Inflammatory macrophage (primary cell): Measurements from ENCODE around the gene ZNF280C.
"Not testable (repeated sequence)": the region's sequence is repeated elsewhere in the genome, so short reads cannot be mapped to it uniquely, and the experiment has no call there.

Experiments used
- DNase-seq, 2 donors: peaks; one replicate each; pipeline ENCODE4 v3.0.0-alpha.2; 2020 to 2022

The ZNF280C gene

DNA sequence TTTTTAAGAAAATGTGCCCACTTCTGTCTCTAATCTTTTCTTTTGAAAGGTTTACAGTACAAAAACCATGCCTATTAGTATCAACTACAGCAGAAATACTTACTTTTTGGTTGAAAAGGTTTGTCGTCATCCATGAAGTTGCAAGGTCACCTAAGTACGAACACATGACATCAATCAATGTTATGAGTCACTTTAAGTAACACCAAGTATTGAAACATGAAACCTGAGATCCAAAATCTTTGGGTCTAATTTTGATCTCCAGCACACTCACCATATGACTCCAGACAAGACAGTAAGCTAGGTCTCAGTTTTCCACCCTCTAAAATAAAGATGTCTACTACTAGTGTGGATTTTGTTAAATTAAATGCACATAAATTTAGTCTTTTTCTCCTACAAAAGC is 8.4 kb downstream of the ZNF280C start:
- DNase-seq, result no peak

GRCh38 chrX:130253916-130254315 is 14.8 kb downstream of the ZNF280C start:
- no peak for DNase-seq

- DNase-seq, result no peak
These were observed 17.0 kb downstream of the ZNF280C start for GRCh38 chrX:130251671-130252070.

DNA sequence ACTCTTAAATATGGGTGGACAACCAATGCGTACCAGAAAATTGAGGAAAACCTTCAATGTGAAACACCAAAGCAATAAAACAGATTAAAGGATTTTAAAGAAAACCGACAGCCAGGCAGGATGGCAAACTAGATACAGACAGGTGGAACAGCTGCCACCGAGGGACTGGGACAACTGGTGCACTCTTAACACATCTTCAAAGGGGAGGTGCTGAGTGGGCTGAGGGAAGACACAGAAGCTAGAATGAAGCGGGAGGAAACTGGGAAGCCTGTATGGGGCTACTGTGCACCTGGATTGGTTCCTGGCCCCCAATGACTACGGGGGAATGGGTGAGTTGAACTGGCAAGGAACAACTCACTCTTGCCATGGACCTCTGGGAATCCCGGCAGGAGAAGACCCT is 20.7 kb downstream of the ZNF280C start:
- no peak for DNase-seq

GRCh38 chrX:130246084-130246483 is 22.6 kb downstream of the ZNF280C start:
- DNase-seq, result no peak

DNA sequence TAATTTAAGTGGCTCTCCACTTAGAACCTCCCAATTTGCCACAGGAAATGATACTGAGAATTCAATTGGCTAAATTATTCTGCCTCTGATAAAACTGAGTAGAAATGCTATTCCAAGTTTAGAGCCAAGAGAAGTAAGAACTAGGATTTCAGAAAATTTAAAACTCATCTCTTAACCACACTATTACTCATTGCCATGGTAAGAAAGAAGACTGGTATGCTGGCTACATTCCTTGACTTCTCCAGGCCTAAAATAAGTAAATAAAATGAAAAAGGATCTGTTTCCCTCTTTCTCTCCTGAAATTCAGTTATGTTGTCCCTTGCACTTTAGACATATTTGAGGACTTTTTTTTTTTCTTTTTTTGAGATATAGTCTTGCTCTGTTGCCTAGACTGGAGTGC is 23.3 kb downstream of the ZNF280C start:
- no peak for DNase-seq

- DNase-seq, result not testable (repeated sequence)
These were observed 37.5 kb downstream of the ZNF280C start for GRCh38 chrX:130231184-130231583.

DNA sequence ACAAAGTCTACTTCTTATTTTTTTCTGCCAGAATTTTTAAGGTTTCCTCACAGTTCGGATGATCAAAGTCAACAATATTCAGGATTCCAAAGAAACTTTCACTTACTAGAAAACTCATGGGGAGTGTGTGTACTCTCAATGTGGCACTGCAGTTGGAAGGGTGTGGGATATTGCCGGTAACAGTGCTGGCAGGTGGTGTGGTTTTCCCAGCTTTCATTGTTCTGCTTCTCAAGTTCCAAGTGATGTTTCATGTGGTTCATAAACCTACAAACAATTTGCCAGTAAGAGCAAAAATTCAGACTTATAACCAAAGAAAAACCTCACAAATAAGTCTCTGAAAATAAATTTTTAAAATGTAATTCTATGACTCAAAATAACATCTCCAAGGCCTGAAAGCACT is 39.8 kb downstream of the ZNF280C start:
- no peak for DNase-seq

DNA sequence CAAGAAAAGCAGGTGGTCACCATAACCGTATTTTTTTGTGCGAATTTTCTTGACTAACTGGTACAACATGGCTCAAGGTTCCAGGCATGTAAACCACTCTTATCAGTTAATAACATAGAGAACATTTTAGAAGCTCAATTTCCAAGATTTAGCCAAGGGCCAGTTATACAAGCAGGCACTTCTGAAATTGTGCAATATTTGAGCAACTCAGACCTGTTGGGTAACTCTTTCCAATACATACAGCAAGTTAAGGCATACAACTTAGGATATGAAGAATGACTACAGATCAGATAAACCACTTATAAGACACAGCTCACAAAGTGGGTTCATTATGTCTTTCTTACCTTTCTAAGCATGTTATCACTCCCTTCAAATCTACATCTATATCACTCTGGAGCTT is 43.9 kb downstream of the ZNF280C start:
- DNase-seq, result peak in 1 of 2 donors; percentile 12

DNA sequence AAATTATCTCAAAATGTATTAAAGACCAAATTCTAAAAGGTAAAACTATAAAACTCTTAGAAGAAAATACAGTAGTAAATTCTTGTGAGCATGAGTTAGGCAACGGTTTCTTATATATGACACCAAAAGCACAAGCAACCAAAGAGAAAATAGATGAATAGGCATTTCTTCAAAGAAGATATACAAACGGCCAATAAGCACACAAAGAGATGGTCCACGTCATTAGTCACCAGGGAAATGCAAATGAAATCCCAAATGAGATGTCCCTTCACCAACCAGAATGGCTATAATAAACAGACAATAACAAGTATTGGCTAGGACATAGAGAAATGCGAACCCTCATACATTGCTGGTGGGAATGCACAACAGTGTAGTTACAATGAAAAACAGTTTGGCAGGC is 52.4 kb downstream of the ZNF280C start:
- DNase-seq, result peak in 1 of 2 donors; percentile 11

DNA sequence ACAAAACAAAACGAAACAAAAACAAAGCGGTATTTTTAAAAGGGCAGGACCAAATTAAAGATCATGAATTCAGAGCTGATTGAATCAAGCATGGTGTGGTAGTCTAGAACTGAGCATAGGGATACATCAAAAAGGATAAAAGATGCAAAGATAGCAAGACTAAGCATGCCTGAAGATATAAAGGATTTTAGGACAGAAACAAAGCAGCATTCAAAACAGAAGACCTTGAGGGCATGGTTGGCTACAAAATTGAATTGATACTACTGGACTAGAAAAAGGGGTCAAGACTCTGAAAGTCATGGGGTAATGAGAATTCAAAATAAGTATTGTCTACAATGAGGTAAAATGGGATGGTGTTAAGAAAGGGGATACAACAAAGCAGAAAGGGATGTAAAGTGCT is 55.3 kb downstream of the ZNF280C start:
- no peak for DNase-seq

GRCh38 chrX:130212371-130212770 is 56.3 kb downstream of the ZNF280C start:
- no peak for DNase-seq

GRCh38 chrX:130211415-130212186 is 57.1 kb downstream of the ZNF280C start:
- DNase-seq, result no peak

DNA sequence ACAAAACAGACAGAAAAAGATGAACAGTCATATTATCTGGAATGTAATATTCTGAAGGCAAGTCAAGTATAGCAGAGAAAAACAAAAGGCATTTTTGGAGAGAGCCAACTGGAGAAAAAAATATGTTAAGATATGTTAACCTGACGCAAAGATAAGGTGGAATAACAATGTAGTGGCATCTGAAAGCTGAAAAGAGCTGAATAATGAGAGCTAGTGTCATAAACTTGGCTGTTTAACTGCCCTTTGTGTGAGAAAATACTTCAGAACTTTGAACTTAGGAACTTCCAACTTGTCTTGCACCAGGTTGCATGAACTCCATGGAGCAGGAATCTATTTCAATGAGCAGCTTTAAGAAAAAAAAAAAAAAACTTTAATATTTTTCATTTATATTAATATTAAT is 64.1 kb downstream of the ZNF280C start:
- DNase-seq, result no peak

DNA sequence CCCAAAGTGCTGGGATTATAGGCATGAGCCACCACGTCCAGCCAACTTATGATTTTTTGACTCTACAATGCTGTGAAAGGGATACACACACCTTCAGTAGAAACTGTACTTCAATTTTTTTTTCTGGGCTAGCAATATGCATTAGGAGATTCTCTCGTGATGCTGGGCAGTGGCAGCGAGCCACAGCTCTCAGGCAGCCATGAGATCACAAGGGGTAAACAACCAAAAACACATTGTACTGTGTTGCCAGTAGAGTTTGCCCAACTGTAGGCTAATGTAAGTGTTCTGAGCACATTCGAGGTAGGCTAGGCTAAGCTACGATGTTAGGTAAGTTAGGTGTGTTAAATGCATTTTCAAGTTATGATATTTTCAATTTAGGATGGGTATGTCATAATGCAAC is 71.2 kb downstream of the ZNF280C start:
- DNase-seq, result no peak

DNA sequence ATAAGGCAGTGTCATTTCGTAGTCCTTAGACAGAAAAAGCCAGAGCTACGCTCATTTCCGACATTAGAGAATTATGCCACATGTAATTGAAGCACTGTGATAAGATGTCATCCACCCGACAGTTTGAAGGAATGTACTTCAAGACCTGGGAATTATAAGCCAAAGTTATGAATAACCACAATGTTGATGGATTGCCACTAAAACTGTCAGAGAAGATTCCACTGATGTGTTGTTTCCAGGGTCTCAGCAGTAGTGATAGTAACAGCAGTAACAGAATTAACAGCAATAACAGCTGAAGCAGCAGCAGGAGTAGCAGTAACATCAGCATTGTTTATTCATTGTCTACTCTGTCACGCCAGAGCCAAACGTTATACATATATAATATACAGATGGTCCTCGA is 72.2 kb downstream of the ZNF280C start:
- DNase-seq, result no peak

DNA sequence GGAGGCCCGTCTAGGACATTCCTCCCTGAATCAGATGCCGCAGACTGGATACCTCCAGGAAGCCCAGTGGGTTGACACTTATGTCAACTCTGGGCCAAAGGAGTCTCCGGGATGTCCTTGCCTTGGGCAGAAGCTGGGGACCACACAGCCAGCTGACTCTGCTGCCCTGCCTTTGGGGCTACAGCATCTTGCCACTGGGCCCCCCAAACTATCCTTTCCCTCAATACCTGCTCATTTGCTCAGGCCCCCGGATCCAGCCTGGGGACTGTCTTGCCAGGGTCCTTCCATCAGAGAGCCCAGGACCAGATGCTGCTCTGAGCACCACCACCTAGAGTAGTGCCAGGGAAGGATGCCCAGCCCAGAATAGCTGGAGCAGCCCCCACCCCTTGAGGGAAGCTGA is 77.9 kb downstream of the ZNF280C start:
- DNase-seq, result no peak

DNA sequence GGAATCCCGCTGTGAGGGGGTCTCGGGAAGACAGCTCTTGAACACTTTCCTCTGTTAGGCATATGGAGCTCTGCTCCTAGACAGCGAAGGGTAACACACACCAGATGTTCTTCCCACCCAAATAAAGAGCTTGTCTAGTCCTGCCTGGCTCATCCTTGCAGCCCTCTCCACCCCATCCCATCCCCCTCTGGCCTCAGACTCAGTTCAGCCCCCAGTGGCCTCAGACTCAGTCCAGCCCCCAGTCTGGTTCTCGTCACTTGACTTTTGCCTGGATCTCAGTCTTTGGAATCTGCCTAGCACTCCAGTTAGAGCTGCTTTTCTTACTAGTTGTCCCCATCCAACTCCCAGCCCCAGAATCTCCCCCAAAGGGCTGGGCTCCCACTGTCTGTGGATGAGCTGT is 82.0 kb downstream of the ZNF280C start:
- DNase-seq, result no peak

DNA sequence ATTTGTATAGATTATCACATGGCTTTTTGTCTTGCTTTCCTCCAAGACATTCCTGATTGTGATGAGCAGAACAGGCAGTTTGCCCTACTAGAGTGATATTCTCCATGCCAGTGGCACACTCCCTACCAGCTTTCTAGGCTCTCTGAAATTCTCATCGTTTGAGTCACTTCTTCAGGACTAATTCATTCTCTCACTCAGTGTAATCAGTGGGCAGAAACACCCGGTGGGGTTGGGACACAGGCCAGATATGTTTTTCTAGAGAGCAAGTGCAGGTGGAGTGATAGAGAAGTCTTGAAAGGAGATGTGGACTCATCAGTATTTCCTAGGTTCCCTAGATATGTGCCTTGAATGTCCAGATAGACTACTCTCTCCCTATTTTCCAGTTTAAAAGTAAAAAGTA is 83.8 kb downstream of the ZNF280C start:
- DNase-seq, result no peak

DNA sequence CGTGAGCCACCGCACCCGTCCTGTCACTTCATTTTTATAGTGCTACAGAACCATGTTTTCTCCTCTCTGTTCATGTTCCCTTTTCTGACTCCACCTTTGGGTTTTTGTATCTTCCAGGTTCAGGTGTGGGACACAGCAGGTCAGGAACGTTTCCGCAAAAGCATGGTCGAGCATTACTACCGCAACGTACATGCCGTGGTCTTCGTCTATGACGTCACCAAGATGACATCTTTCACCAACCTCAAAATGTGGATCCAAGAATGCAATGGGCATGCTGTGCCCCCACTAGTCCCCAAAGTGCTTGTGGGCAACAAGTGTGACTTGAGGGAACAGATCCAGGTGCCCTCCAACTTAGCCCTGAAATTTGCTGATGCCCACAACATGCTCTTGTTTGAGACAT is 84.5 kb downstream of the ZNF280C start:
- DNase-seq, result no peak

GRCh38 chrX:130179579-130180215 is 89.0 kb downstream of the ZNF280C start:
- DNase-seq, result no peak

- DNase-seq, result no peak
These were observed 89.5 kb downstream of the ZNF280C start for GRCh38 chrX:130179170-130179569.

GRCh38 chrX:130176942-130177341 is 91.8 kb downstream of the ZNF280C start:
- DNase-seq, result no peak

DNA sequence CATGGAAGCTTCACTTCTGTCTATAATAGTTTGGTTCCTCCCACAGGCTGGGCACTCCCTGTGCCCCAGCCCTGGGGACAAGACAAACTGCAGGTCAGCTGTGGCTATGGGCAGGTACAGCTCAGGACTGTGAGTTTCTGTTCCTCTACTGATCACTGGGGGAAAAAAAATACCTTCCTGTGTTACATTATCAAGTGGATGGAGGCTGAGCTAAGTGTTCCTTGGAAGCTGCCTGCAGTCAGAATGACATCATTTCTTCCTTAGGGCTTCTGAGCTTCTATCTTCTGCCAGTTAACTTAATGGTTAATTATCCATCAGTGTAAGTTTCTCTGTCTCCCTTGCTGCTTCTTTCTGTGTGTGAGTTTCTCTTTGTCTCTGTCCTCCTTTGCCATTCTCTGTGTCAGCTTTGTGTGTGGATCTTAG is 92.3 kb downstream of the ZNF280C start:
- no peak for DNase-seq

- DNase-seq, result no peak
These were observed 93.8 kb downstream of the ZNF280C start for GRCh38 chrX:130174937-130175336.
